ENCODE results near the gene MEF2C.
"Not testable (repeated sequence)": the region's sequence is repeated elsewhere in the genome, so short reads cannot be mapped to it uniquely, and the experiment has no call there.

MEF2C gene

GRCh38 chr5:88925692-88926490, 42.9 kb upstream of the MEF2C start:
- TF ChIP-seq, protein P1, sequence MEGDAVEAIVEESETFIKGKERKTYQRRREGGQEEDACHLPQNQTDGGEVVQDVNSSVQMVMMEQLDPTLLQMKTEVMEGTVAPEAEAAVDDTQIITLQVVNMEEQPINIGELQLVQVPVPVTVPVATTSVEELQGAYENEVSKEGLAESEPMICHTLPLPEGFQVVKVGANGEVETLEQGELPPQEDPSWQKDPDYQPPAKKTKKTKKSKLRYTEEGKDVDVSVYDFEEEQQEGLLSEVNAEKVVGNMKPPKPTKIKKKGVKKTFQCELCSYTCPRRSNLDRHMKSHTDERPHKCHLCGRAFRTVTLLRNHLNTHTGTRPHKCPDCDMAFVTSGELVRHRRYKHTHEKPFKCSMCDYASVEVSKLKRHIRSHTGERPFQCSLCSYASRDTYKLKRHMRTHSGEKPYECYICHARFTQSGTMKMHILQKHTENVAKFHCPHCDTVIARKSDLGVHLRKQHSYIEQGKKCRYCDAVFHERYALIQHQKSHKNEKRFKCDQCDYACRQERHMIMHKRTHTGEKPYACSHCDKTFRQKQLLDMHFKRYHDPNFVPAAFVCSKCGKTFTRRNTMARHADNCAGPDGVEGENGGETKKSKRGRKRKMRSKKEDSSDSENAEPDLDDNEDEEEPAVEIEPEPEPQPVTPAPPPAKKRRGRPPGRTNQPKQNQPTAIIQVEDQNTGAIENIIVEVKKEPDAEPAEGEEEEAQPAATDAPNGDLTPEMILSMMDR (IDR thresholded peaks at IDR 0.05) = no peak
- no peaks in the 10 kb centered on the region for H3K36me3 Mint-ChIP-seq (ENCODE audit: low read depth)
- H3K27me3 Mint-ChIP-seq (ENCODE audit: low read depth, poor library complexity) = peaks cover 8% of the 10 kb centered on the region
- H3K4me1 Mint-ChIP-seq = no peaks in the 10 kb centered on the region
- no peak overlapping the region for H3K4me3 Mint-ChIP-seq
- H3K9me3 Mint-ChIP-seq = no peaks in the 10 kb centered on the region
- DNase-seq = no peak
- no peak overlapping the region for H3K27ac Mint-ChIP-seq

DNA sequence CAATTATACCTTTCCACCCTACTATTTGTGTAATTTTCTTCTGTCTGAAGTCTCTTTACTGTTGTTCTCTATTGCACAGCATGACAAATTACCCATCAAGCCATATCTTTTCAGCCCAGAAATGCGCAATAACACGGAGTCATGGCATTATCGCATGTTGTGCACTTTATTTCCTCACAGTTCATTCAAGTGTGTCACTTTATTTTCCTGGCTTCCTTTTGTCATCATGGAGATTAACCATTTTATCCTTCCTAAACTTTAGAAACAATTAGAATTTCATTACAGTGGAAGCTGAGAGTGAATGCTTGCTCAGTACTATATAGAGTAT, 41.3 kb upstream of the MEF2C start:
- H3K27me3 Mint-ChIP-seq (ENCODE audit: low read depth, poor library complexity) = peaks cover 11% of the 10 kb centered on the region
- H3K4me3 Mint-ChIP-seq = no peak overlapping the region
- DNase-seq = no peak
- no peaks in the 10 kb centered on the region for H3K9me3 Mint-ChIP-seq
- TF ChIP-seq, protein P1 (IDR thresholded peaks at IDR 0.05) = no peak
- no peaks in the 10 kb centered on the region for H3K4me1 Mint-ChIP-seq
- no peaks in the 10 kb centered on the region for H3K36me3 Mint-ChIP-seq (ENCODE audit: low read depth)
- H3K27ac Mint-ChIP-seq = no peak overlapping the region

DNA sequence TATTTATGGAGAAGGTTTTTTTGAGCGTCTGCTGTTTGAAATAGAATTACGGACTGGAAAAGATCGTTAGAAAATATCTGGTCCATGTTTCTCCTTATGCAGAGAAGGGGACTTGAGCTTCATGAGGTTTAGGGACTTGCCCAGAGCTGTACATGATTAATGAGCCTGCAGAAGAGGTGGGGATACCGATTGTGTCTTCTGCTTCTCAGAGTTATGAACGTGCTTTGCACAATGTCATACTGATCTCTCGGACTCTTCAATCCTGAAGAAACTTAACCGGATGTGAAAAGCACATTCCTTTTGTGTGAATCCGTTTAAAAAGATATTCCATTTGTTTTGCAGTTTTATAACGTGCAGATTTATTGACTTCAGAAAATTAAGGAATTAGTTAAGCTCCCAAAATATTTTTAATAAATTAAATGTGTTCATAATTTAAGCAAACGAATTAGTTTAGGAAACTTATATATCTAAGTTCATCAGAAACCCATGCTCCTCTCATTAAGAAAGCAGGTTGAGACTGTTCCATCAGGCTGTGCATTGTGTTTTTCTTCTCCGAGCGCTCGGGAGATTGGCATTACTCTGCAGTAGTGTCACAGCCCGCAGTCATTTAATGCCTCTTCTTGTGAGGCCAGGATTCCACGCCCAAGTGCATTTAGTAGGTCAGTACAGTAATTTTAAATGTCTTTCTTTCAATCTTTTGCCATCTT, 40.8 kb upstream of the MEF2C start:
- Mint-ChIP-seq H3K27ac (no peak overlapping the region), H3K4me1 (no peaks in the 10 kb centered on the region), H3K9me3 (no peaks in the 10 kb centered on the region), H3K36me3 (ENCODE audit: low read depth) (no peaks in the 10 kb centered on the region), H3K27me3 (ENCODE audit: low read depth, poor library complexity) (peaks cover 11% of the 10 kb centered on the region), H3K4me3 (no peak overlapping the region)
- DNase-seq = no peak
- TF ChIP-seq, protein P1 (IDR thresholded peaks at IDR 0.05) = no peak

DNA sequence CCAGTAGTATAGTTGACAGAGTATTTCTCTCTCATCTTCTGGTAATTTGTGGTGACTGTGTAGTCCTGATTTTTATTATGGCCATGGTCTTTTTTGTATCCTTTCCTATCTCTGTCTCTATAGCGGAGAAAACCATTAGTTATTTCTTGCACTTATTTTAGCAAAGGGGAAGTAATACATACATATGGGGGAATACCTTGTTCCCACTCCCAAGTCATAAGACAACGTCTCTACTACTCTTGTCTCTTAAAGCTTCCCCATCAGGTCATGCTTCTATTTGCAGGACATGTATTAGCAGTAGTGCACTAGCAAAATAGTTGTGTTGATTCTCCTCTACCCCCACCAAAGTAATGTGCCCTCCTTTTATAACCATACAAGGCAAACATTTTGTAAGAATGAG, 29.8 kb upstream of the MEF2C start:
- not testable (repeated sequence) for DNase-seq; H3K36me3 Mint-ChIP-seq (ENCODE audit: low read depth); H3K4me1 Mint-ChIP-seq; H3K27me3 Mint-ChIP-seq (ENCODE audit: low read depth, poor library complexity); H3K9me3 Mint-ChIP-seq; H3K27ac Mint-ChIP-seq; H3K4me3 Mint-ChIP-seq

GRCh38 chr5:88911059-88911572, 28.1 kb upstream of the MEF2C start:
- H3K27ac Mint-ChIP-seq; H3K27me3 Mint-ChIP-seq (ENCODE audit: low read depth, poor library complexity); H3K36me3 Mint-ChIP-seq (ENCODE audit: low read depth): not testable (repeated sequence)

DNA sequence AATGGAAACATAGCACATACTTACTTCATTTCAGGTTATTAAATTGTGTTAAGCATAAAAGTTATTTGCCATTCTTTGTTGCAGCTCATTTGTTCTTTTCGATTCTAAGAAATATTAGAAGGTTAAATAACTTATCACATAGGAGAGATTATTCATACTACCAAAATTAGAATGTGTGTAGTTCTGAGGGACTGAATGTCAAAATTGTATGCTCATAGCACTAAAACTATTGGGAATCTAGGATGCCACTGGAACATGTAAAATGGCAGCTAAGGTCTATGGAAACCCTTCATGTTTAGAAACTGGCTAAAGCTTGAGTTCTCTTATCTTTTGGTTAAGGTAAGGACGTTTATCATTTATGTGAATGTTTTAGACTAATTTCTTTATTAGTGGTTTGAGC, 21.5 kb upstream of the MEF2C start:
- H3K4me1 Mint-ChIP-seq; H3K4me3 Mint-ChIP-seq; H3K27ac Mint-ChIP-seq; H3K9me3 Mint-ChIP-seq; DNase-seq; H3K27me3 Mint-ChIP-seq (ENCODE audit: low read depth, poor library complexity); H3K36me3 Mint-ChIP-seq (ENCODE audit: low read depth): not testable (repeated sequence)

More at GRCh38 chr5:88911059-88911572, 28.1 kb upstream of the MEF2C start:
- not testable (repeated sequence) for DNase-seq, H3K4me1 Mint-ChIP-seq, H3K4me3 Mint-ChIP-seq, H3K9me3 Mint-ChIP-seq

DNA sequence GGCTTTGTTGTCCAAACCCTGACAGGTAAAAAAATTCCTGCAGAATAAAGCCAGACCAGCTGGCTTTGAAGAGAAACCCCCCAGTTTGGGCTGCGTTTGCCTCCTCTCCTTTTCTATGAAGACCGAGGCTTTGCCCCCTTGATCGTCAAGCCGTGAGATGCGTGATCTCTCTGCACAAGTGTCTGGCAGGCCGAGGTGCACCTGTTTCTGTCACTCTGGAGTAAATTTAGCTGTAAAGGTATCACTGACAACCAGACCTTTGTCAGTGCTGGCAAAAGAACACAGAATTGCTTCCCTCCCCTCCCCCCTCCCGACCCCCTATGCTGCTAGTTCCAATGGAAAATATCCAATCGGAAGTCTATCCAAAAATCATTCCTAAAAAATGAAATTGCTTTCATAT, 21.0 kb upstream of the MEF2C start:
- not testable (repeated sequence) for H3K27me3 Mint-ChIP-seq (ENCODE audit: low read depth, poor library complexity); H3K36me3 Mint-ChIP-seq (ENCODE audit: low read depth); H3K27ac Mint-ChIP-seq; H3K4me1 Mint-ChIP-seq; DNase-seq; H3K9me3 Mint-ChIP-seq; H3K4me3 Mint-ChIP-seq

DNA sequence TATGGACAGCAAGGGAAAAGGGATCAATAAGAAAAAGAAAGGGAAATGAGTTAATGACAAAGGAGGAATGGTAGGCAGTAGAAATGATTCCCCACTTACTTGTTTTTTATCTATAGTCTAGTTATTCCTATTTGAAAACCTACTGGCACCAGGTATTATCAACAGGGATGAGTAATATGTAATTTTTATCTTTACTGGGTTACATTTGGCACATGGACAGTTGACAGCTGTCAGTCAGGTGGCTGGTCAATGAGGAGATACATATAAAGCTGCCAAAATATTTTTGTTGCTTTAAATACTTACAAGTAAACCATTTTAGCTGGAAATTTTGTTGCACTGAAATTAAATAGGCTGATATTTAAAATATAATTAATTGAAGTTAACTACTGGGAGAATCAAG, 18.1 kb upstream of the MEF2C start:
- DNase-seq = not testable (repeated sequence)

More for the DNA sequence above, 18.1 kb upstream of the MEF2C start:
- not testable (repeated sequence) for H3K36me3 Mint-ChIP-seq (ENCODE audit: low read depth); H3K27me3 Mint-ChIP-seq (ENCODE audit: low read depth, poor library complexity); H3K4me1 Mint-ChIP-seq; H3K27ac Mint-ChIP-seq; H3K9me3 Mint-ChIP-seq; H3K4me3 Mint-ChIP-seq
